OCI-LY3 (cell line): ENCODE results near the gene MINDY4B.

Source experiments
- CTCF ChIP-seq: fragments of 200-600, 300-600 bp; sonication (generic); IDR thresholded peaks from 2 replicates; pipeline ENCODE4 v1.5.1; 2014; ENCODE audit warnings: antibody characterized with exemption, low read length, low read depth
- EZH2phosphoT487 ChIP-seq: fragments of 200-600 bp; shearing (Covaris generic); IDR thresholded peaks from 2 replicates; pipeline ENCODE4 v1.6.1; 2018; ENCODE audit warnings: antibody characterized with exemption, mixed run types, low read depth

- no peak for TF ChIP-seq CTCF
- TF ChIP-seq EZH2phosphoT487, result no peak
Measured at GRCh38 chr3:150850191-150850590, 55.0 kb downstream of the MINDY4B start.
